IPS DF 4.7 (cell line): ENCODE results near the gene GUCY2C.
A peak's percentile ranks its signal among the peaks of the same experiment; 100 is the strongest.

ENCODE experiments used
- DNase-seq: peaks from one replicate; pipeline ENCODE4 v3.0.0-alpha.2; 2013; ENCODE audit warnings: low spot score; ENCODE audit errors: extremely low read depth

The GUCY2C gene

GRCh38 chr12:14629832-14630710 lies 66.3 kb downstream of the GUCY2C start:
- peak; percentile 76 for DNase-seq

- no peak for DNase-seq
These were observed 67.6 kb downstream of the GUCY2C start for GRCh38 chr12:14628771-14629170.

GRCh38 chr12:14621826-14622225 lies 74.6 kb downstream of the GUCY2C start:
- DNase-seq: no peak

GRCh38 chr12:14619741-14620501 lies 76.5 kb downstream of the GUCY2C start:
- no peak for DNase-seq

GRCh38 chr12:14618983-14619382 lies 77.4 kb downstream of the GUCY2C start:
- DNase-seq: no peak

GRCh38 chr12:14614704-14615121 lies 81.7 kb downstream of the GUCY2C start:
- DNase-seq: no peak

- no peak for DNase-seq
These were observed 82.7 kb downstream of the GUCY2C start for GRCh38 chr12:14613718-14614117.

GRCh38 chr12:14612898-14613445 lies 83.4 kb downstream of the GUCY2C start:
- DNase-seq: no peak

GRCh38 chr12:14612250-14612649 lies 84.1 kb downstream of the GUCY2C start:
- DNase-seq: no peak

GRCh38 chr12:14611640-14612203 lies 84.7 kb downstream of the GUCY2C start:
- DNase-seq: no peak

- no peak for DNase-seq
These were observed 88.8 kb downstream of the GUCY2C start for GRCh38 chr12:14607568-14607967.

GRCh38 chr12:14605401-14605989 lies 90.9 kb downstream of the GUCY2C start:
- DNase-seq: no peak

GRCh38 chr12:14601692-14602478 lies 94.5 kb downstream of the GUCY2C start:
- DNase-seq: no peak

GRCh38 chr12:14597480-14597879 lies 98.9 kb downstream of the GUCY2C start:
- DNase-seq: no peak

GRCh38 chr12:14591719-14592118 lies 104.7 kb downstream of the GUCY2C start:
- no peak for DNase-seq

- no peak for DNase-seq
These were observed 107.0 kb downstream of the GUCY2C start for GRCh38 chr12:14589169-14590004.

GRCh38 chr12:14588571-14588970 lies 107.8 kb downstream of the GUCY2C start:
- no peak for DNase-seq

- no peak for DNase-seq
These were observed 117.8 kb downstream of the GUCY2C start for GRCh38 chr12:14578646-14579045.

GRCh38 chr12:14577344-14577743 lies 119.1 kb downstream of the GUCY2C start:
- DNase-seq: no peak

GRCh38 chr12:14576896-14577295 lies 119.5 kb downstream of the GUCY2C start:
- DNase-seq: no peak
